HG03442 (cell line): Measurements from ENCODE around the gene NHSL1.

ENCODE experiments used
- ATAC-seq: cut with Tn5 transposase; IDR thresholded peaks from one replicate; pipeline ENCODE4 v1.9.1; 2021; ENCODE audit warnings: mild to moderate bottlenecking, moderate library complexity; ENCODE audit not compliant: unreplicated experiment

The NHSL1 gene

DNA sequence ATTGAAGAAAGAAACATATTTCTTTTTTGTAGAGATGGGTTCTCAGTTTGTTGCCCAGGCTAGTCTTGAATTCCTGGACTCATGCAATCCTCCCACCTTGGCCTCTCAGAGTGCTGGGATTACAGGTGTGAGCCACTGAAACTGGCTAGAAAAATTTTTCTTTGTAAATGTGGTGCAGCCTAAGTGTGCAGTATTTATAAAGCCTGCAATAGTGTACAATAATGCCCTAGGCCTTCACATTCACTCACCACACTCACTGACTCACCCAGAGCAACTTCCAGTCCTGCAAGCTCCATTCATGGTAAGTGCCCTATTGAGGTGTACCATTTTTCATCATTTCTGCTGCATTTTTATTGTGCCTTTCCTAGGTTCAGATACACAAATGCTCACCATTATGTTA, 31.4 kb downstream of the NHSL1 start:
- ATAC-seq = no peak

DNA sequence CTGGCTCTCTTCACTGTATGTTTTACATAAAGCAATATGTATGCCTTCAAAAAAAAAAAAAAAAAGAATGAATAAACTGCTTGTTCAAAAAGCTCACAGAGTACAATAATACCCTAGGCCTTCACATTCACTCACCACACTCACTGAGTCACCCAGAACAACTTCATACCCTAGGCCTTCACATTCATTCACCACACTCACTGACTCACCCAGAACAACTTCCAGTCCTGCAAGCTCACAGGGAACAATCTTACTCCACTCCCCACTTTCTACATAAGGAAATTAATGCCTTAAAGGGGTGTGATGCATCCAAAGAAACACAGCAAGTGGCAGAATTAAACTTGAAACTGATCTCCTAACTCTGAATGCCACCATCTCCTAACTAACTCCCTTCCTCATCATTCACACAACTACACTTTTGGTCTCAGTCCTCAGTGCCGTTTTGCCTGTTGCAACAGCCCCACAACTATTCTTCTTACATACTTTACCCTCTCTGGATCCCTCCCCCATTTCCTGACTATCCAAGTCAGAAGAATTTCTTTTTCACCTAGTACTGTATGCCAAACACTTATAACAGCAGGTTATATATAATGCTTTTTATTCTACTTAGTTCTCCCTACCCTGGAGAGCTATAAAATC, 34.2 kb downstream of the NHSL1 start:
- ATAC-seq = no peak

DNA sequence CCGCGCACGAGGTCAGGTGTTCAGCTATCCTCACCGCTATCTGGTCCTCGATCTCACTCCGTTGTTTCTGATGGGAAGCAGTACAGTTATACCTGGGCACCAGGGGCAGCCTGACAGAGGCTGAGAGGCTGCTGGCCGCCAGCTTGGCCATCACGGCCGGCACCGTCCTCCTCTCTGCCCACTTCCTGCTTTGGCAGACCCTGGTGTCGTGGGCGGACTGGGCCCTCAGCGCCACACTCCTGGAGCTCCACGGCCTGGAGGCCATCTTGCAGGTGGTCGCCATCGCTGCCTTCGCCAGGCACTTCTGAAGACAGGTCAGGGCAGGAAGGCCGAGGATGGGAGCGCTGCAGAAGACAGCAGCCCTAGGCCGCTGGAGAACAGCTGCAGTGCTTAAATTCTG, 35.2 kb downstream of the NHSL1 start:
- ATAC-seq = no peak

DNA sequence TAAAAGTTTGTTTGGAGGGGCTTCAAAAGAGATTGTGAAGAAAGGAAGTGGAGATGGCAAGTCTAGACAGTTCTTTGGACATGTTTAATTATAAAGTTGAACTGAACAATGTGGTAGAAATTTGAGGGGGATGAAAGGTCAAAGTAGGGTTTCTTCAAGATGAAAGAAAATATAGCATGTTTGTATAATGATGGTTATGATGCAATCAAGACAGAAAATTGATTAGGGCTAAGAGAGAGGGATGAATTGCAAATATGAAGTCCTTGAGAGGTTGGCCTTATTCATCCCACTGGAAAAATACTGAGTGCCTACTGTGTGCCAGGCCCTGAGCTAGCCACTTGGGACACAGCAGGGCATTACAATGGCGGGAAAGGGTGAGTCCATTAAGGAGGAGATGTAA, 37.6 kb downstream of the NHSL1 start:
- no peak for ATAC-seq

DNA sequence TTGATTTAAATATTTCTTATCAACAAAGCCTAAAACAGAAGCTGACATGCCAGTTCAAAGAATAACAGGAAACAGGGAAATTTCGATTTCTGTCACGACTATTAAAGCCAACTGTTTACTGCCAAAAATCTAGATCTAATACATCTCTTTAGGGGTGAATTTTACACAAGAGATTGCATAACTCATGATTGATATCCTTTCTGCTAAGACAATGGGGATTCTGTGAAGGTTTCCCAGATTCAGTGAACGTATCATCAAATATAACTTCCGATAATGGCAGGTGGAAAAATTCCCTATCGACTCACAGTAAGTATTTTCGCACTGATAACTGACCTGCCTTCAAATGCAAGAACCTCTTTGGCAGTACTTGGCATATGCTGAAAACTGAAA, 42.9 kb downstream of the NHSL1 start:
- no peak for ATAC-seq

DNA sequence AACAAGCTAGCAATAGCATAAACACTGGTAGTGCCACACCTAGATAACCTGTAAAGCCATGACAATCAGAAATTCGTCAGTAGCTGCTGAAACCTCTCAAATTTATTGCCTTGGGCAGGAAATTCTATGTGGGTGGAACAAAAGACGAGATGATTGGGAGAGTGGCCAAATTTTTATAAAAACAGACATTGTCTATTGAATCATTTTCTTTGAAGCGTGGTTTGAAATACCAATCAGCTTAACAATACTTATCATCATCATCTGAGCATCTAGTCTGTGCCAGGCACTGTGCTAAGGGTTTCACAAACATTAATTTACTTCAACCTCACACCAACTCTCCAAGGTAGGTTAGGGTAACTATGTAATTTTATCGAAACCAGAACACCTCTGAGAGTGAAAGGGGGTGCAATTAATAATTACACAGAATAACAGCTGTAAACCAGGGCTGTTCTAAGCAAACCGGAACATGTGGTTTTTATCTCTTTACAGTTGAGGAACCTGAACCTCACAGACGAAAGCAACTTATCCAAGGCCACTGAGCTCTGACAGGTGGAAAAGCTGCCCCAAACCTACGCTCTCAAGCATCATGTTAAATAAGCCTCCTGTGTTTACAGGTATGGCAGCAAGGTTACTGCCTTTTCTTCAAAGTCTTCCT, 43.4 kb downstream of the NHSL1 start:
- peak; percentile 88 for ATAC-seq

DNA sequence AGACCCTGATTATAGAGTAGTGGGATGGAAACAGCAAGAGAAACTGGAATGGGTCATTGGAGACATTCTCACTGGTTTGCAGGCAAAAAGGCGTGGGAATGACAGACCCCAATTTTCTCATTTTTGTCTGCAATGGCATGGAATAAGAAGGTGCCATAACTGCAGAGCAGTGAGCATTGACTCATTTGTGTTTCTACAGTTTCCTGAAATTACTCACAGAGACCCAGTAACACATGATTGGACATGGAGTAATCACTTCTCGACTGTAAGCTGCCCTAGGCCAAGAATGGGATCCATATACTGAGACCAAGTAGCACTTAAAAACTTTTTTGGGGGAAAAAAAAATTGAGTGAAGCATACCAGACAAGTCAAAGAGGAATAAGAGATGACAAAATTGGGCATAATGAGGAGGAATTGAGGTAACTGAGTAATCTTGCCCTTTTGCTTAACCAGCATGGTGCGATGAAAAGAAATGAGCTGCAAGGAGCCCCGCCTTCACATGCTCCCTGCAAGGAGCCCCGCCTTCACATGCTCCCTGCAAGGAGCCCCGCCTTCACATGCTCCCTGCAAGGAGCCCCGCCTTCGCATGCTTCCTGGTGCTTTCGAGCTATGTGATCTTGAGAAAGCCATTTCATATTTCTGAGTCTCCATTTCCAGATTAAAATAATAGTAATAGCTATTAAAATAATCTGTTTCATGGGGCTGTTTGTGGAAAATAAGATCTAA, 44.1 kb downstream of the NHSL1 start:
- peak; percentile 55 for ATAC-seq

DNA sequence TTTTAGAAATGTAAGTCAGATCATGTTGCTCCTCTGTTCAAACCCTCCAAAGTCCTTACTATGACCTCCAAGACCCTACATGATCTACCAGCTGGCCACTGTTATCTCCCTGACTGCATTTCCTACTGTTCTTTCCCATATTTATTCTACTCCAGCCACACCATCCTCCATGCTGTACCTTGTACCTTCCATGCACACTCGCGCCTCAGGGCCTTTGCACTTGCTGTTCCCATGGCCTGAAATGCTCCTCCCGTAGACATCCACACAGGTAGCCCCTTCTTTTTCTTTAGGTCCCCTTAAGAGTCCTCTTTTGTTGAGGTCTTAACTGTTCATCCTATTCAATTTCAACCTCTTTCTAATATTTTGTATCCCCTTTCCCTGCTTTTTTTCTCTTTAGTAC, 48.3 kb downstream of the NHSL1 start:
- ATAC-seq = no peak

DNA sequence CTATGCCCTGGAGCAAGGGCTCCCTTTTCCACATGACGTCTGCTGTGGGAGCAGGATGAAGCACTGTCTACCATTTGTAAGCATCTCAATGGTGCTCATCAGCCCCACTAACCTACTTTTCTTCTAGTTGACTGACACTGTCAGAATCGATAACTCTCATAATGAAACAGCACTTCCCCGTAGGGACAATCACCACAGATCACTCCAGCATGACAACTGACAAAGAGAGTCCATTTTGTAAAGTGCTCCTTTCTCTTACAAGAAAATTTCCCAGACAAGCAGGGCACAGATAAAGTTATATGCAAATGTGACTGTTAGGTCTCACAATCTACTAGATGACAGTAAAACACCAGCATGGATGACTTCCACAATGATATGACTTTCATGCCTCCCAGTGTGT, 48.8 kb downstream of the NHSL1 start:
- peak; percentile 70 for ATAC-seq

DNA sequence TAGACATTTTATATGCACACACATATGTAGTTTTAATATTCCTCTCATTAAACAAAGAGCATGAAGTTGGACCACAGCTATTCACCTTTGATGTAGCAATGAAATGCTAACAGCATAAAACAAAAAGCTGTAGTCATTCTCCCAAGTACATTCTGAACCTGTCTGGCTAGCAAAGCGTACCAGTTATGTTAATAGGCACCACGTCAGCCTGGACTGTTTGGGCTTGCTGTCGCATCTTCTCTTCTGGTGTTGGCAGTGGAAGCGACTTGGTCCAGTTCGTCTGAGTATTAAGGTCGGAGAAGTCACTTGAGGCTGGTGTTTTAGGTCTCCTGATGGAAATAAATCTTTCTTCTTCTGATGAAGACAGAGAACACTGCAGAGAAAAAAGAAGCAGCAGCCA, 52.5 kb downstream of the NHSL1 start:
- ATAC-seq = no peak

DNA sequence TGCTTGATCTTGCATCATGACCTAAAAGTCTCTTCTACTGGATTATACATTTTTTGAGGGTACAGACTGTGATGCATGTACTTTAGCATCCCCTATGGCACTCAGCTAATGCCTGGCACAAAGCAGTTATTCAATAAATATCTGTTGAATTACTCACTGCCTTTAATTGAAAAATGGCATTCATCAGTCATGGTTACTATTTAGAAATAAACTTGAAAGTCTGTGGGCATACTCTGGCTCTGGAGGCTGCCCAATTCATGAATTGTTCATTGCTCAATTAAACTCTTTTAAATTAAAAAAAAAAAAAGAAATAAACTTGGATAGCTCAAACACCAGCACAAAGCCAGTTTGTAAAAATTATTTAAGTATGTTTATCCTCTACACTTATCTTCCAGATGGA, 55.3 kb downstream of the NHSL1 start:
- no peak for ATAC-seq

DNA sequence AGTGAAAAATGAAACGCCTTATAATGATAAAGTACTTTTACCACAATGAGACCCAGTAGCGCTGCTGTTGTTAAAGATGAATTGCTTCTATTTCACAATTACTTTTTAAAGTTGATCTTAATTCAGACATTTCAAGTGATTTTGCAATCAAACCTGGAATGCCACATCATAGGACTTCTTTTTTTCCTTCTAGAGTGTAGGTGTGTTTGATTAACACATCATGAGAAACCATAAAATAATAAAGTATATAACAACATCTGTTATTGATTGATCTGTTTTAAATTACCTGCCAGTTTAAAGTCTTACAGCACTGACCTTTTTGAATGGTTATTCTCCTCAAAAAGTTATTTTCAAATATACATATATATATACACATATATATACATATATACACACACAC, 56.6 kb downstream of the NHSL1 start:
- ATAC-seq = no peak

DNA sequence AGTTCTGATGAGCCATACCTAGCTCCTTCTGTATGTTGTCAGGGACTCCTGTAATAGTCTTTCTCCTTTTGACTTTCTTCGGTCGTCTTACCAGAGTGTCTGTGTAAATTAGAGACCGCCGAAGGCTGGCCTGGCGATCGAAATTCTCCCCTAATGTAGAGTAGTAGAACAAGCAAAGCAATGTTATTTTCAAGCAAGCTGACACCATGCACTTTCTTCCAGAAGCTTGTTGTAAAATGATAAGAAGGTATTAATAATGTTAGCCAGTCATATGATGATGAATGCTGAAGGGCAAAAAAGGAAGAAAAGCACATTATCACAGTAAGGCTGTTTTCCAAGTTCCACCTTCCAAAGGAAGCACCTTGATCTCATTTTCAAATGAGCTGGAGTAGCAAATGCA, 57.3 kb downstream of the NHSL1 start:
- ATAC-seq = no peak

DNA sequence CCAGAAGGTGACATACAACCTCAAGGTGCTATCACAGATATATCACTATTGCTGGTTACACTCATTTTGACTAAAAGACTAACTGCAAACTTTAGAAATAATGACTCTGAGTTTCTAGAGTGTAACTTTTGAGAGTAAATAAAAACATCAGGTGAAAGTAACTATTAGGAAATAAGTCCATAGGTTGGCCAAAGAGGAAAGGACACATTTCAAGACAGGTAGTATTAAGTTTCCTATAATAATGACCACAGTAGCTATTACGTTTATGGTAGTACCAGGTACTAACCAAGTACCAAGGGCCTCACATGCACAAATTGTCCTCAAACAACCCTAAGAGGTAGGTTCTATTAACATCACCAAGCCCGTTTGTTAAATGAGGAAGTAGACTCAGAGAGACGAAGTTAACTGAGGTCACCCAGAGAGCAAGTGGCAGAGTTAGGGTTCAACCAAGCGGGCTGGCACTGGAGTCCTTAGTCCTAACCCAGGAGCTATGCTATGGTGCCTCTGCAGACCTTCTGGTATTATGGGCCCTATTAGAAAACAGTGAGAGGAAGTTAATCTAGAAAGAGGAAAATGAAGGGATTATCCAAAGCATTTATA, 58.4 kb downstream of the NHSL1 start:
- ATAC-seq = no peak

DNA sequence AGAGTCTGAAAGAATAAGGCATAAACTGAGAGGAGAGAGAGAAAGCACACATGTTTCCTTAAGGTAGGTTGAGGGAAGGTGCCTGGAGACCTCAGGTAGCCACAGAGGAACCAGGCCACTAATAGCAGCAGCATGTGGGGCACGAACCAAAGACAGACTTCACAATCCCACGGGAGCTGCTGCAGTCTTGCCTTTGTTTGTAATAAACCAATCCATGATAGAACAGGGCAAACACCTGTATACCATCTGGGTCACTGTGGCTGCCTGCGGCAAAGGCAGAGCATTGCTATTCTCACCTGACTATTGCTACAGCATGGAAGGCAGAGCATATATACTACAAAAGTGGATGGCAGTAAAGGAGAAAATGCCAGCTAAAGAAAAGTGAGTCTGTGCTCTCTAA, 59.0 kb downstream of the NHSL1 start:
- ATAC-seq = no peak

DNA sequence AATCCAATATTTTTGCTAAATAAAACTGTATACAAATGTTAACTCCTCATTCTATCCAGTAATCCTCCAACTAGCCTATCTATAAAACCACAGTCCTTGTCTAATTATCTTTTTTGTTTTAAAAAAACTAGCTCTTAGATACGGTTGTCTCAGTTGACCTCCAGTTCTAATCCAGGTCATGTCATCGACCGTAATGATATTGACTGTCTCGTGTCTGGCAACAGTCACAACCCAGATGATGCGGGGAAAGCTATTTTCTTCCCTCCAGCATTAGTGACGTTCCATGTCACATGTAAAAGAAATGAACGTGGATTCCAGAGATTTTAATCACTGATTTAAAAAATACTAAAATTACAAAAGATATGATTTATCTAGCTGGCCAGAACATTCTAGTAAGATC, 59.7 kb downstream of the NHSL1 start:
- no peak for ATAC-seq

DNA sequence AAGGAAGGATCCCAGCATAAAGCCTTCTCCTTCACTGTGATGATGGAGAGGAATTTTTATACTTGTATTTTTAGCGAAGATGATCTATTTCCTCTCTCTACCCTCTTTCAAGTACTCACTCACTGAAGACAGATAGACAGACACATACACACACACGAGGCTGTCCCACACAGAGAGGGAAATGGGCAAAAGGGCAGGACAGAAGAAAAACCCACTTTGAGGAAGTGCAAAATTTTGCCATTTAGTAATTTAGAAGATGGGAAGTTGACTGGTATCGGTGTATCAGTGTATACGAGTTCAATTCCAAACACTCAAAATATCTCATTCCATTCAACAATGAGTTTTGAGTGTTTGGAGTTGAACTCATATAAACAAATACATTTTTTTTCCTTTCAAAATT, 64.4 kb downstream of the NHSL1 start:
- ATAC-seq = no peak

DNA sequence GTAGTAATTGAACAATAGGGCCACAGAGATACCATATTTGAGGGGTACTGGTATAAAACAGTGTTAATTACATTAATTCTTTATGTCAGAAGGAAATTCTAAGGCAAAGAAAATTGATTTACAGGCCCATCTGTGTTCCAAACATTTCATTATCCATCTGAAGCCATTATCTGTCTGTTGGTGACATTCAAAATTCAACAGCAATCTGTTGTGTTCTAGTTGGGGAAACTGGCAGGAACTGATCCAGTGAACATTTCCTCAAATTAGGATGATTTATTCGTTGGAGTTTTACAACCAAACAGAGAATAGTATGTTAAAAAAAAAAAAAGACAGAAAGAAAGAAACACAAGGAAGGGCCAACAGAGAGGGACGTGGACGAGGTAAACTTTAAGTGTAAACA, 65.2 kb downstream of the NHSL1 start:
- ATAC-seq = no peak

DNA sequence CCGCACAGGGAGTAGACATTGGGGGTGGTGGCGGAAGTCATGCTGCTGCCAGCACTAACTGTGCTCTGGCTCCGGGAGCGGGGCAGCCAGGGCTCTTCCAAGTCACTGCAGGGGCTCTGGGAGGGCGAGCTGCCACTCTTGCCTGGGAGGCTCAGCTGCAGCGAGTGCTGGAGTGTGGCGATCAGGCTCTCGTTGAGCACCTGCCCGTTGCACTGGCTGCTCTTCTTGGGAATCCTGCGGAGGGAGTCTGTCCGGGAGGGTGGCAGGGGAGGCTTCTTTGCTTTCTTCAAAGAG, 67.3 kb downstream of the NHSL1 start:
- no peak for ATAC-seq

DNA sequence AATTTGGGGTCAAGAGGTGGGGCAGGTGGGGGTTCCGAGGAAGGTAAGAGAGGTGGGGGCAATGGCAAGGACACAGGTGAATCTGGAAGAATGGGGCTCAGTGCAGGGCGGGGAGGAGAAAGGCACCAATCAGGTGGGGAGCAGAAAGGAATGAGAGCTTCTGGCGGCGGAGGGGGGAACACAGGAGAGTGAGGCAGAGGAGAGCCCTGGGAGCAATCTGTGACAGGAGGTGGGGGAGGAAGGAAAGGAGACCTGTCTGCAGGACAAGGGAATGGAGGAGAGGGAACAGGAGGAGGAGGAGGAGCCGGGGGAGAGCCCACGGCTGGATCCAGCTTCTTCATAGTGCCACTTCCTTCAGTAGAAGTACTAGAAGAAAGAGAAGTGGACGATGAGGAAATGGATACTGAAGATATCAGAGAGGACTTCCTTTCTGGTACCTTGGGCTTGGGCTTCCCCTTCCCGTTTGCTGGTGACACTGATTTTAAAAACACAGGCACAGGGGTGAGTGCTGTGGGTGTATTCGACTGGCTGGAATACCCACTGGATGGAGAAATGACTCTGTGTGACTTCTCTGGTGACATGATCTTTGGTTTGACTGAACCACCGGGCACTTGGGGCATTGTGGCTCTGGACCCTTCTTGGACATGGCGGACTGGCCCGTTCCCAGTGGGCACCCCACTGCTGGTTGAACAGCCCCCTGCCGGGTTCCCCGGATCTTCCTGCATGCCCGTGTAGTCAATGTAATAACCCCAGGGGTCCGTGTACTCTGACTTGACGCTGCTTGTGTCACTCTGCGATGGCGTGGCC, 67.8 kb downstream of the NHSL1 start:
- ATAC-seq = no peak

DNA sequence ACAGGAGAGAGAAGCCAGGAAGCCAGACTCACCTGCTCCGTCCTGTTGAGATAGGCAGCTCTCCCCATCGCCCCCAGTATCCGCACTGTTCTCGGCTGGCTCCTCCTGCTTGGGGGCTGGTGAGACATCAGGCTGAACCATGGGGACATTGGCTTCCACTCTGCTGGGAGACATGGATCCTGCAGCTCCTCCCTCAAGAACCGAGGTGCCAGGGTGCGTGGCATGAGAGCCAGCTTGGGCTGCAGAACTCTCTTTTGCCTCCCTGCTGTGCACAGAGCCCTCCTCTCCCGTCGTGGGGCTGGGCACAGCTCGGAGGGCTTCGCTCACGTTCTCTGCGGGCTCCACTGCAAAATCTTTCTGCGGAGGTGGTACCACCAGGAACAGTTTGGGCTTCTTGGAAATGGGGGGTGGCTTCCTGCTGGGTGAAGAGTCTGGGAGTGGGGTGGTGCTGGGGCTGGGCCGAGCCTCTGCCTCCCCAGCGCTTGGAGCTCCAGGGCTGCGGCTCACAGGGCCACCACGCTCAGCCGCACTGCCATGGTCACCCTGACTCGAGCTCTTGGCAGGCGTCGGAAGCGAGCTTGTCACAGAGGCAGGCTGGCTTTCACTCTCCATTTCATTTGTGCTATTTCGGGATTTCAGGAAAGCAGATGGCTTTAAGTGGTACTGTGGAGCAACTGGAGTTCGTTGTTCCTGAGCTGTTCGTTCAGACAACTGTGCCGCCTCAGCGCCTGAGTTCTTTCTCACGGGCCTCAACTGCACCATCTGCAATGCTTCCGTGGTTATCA, 68.7 kb downstream of the NHSL1 start:
- no peak for ATAC-seq
